GM19351 (cell line): ENCODE results near the gene ALPP.
"Not testable (repeated sequence)": the region's sequence is repeated elsewhere in the genome, so short reads cannot be mapped to it uniquely, and the experiment has no call there.

Source experiments
- ATAC-seq: cut with Tn5 transposase; IDR thresholded peaks from one replicate; pipeline ENCODE4 v1.9.1; 2021; ENCODE audit warnings: mild to moderate bottlenecking, moderate library complexity; ENCODE audit not compliant: unreplicated experiment

Gene ALPP

GRCh38 chr2:232363064-232363783 lies 15.3 kb upstream of the ALPP start:
- not testable (repeated sequence) for ATAC-seq

DNA sequence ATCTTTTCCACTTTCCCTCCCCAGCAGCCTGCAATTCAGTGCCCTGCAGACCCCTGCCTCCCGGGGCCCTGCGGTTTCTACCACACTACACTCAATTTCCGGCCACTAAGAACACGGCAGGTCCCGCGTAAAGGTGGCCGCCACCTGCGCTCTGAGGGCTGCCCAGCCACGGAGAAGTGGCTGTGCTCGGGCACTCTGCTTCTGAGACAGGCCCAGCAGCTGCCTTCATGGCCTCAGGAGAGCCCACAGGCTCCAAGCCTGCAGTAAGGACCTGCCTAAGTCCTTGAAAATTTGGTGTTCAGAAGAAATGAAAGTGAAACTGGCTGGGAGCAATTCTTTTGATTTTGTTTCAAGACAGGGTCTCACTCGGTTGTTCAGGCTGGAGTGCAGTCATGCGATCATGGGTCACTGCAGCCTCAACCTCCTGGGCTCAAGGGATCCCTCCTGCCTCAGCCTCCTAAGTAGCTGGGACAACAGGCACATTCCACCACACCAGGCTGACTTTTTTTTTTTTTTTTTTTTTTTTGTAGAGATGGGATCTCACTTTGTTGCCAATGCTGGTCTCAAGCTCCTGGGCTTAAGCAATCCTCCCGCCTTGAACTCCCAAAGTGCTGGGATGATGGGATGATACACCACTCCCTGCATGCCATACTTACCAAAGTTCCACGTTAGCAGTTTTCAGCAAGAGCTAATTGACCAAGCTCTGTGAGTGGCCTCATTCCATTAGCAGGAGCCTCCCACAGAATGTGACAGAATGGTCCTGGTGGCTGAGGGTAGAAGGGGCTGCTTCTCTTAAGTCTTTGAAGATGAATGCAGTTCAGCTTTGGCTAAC lies 14.6 kb upstream of the ALPP start:
- no peak for ATAC-seq

- not testable (repeated sequence) for ATAC-seq
Observed at GRCh38 chr2:232364806-232365594, 13.6 kb upstream of the ALPP start.

GRCh38 chr2:232365621-232366321 lies 12.8 kb upstream of the ALPP start:
- no peak for ATAC-seq

DNA sequence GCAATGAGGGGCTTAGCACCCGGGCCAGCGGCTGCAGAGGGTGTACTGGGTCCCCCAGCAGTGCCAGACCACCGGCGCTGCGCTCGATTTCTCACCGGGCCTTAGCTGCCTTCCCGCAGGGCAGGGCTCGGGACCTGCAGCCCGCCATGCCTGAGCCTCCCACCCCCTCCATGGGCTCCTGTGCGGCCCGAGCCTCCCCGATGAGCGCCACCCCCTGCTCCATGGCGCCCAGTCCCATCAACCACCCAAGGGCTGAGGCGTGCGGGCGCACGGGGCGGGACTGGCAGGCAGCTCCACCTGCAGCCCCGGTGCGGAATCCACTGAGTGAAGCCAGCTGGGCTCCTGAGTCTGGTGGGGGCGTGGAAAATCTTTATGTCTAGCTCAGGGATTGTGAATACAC lies 12.1 kb upstream of the ALPP start:
- ATAC-seq, result not testable (repeated sequence)

DNA sequence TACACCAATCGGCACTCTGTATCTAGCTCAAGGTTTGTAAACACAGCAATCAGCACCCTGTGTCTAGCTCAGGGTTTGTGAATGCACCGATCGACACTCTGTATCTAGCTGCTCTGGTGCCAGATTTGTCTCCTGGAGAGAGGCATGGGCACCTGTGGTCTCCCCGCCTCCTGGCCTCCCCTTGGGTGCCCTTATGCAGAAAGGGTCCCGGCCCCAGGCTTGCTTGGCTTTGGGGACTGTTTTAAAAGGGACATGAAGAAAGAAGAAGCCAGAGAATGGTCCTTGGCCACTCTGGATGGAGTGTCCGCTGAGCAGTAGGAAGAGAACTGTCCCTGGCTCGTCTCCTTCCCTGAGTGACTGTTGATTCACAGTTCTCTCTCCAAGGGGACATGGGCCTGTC lies 11.5 kb upstream of the ALPP start:
- ATAC-seq, result no peak

- no peak for ATAC-seq
Observed at GRCh38 chr2:232367591-232368233, 10.8 kb upstream of the ALPP start.

DNA sequence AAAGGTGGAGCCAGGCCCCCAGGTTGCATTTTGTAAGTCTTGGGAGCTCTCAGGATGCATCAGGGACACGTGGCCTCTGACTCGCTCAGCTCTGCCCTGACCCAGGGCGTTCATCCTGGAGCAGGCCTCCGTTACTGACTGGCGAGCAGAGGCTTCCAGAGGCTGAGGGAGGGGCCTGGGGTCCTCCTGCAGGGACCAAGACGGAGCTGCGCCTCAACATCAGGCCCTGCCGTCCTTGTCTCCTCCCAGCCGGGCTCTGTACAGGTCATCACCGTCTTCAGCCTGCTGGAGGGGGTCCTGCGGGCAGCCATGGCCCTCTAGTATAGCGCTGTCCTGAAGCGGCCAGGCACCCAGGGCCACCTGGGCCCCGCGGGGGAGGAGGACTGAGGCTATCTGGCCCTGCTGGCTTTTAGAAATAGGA lies 10.2 kb upstream of the ALPP start:
- ATAC-seq, result no peak

GRCh38 chr2:232369126-232369951 lies 9.2 kb upstream of the ALPP start:
- ATAC-seq, result no peak

DNA sequence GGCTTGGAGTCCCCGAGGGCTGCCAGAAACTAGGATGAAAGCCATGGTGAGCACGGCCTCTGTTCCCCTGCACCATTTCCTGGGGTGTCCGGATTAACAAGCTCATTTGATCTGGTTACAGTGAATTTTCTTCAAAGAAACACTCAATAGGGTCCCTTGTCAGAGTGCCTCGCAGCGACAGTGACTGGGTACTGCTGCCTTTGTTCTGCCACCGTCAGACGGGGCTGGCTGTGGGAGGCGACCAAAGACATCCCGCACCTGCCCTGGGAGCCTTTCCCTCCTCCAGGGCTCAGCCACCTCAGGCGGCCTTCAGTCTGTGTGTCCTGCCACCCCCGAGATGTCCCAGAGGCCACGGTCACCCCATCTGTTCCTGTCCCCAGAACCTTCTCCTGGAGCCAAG lies 8.5 kb upstream of the ALPP start:
- ATAC-seq, result not testable (repeated sequence)

DNA sequence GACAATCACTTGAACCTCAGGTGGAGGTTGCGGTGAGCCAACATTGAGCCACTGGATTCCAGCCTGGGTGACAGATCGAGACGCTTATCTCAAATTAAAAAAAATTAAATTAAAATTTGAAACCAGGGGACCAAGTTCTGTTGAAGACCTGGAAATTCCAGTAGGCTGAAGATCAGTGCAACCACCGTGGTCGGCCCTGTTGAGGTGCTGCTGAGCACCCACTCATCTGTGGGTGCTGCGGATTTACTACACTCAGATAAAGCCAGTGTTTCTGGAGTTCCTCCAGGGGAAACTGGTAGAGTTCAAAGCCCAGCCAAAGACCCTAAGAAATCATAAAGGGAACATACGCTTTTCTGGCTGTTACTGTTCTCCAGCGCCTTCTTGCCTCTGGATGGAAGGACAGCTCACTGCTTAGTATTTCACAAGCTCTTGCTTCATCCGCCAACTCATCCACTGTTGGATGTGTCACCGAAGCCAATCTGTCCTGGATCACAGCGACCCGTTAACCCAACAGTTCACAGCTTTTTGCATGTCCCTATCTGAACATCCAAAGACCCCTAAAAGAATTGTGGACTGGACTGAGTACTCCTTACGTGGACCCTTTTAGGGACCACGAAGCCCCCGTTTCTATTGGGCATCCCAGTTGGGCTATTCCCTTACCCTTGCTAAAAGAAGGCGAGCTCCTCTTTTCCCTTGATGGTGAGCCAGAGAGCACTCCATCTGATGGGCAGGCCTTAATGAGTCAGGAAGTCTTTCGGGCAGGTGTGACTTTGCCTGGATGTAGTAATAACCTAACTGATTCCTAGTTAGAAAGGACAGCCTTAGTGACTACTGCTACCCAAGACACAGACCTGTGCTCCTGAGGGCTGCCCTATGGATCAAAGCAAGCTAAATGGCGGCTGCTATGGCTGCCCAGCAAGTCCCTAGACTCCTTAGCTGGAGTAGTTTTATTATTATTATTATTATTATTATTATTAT lies 6.0 kb upstream of the ALPP start:
- no peak for ATAC-seq

DNA sequence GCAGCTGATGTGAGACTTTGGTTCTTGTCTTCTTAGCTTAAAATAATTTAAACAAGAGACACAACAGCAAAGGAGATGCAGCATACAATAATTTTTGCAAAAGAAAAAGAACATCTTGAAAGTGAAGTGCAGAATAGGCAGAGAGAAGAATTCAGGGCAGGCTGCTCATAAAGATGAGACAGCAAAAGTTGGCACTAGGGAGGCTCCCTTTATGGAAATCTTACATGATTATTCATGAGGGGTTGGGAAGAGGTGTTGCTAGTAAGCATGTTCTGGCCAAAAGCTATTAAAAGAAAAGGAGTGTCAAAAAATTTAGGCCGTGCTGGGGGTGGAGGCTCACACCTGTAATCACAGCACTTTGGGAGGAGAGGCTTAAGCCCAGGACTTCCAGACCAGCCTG lies 4.2 kb upstream of the ALPP start:
- ATAC-seq, result no peak

GRCh38 chr2:232375164-232375563 lies 3.4 kb upstream of the ALPP start:
- no peak for ATAC-seq

DNA sequence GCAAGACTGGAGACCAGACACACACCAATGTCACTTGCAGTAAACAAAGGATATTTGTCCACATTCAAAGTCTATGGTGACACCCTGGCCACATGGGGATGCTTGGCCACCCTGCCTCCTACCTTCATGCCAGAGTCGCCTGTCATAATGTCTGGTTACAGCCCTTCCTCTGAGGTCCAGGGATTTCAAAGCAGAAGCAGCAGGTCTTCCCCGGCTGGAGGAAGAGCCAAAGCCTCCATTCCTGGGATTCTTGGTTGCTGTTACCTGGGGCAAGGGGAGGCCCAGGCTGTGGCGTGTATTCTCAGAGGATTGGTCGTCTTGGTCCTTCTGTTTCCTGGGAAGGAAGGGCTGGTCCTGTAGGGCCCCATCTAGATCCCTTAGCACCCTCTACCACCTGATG lies 2.3 kb upstream of the ALPP start:
- no peak for ATAC-seq

DNA sequence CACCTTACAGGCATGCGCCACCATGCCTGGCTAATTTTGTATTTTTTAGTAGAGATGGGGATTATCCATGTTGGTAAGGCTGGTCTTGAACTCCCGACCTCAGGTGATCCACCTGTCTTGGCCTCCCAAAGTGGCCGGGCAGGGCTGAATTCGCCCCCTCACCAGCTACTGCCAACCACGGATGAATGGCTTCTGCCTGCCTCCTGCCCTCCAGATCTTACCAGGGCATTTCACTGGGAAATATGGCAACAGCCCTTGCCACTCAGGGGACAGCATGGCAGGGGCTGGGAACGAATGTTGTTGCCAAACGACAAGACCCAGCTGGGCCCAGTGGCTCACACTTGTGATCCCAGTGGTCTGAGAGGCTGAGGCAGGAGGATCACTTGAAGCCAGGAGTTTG lies 1.8 kb upstream of the ALPP start:
- no peak for ATAC-seq

- ATAC-seq, result no peak
Observed at GRCh38 chr2:232377319-232377718, 1.2 kb upstream of the ALPP start.

DNA sequence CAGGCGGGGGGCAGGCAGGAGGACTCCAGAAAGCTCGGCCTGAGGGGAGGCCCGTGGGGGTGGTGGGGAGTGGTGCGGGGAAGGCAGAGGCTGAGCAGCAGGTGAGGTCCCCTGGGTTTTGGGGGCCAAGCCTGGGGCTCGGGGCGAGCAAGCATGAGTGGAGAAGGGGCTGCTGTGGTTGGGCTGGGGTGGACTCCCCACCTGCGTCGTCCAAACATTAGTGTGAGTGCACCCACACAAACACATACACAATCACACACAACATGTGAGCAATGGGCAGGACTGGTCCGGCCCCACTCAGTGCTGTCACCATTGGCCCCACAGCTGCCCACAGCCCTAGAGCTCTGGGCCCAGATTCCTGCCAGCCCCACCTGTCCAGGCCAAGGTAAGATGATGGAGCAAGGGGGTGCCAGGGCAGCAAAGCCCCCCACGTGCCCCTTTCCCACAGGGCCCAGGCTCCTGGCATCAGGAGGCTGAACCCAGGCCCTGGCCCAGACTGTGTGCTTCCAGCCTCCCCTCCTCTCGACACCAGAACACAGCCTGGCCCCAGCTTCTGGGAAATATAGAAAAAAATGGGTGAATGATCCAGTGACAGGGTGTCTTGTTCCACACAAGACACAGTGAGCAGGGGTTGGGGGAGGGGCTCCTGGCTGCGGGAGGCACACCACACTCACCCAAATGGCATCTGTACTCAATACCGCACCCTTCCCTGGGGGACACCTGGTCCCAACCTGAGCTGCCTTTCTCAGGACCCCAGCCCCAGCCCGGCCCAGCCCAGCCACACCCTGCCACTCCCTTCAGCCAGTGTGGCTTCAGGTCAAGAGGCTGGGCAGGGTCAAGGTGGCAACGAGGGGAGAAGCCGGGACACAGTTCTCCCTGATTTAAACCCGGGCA lies 463 bp upstream of the ALPP start:
- ATAC-seq, result no peak
